SU-DHL-6 (cell line): ENCODE measurements around the gene ZSCAN30.
"Not testable (repeated sequence)": the region's sequence is repeated elsewhere in the genome, so short reads cannot be mapped to it uniquely, and the experiment has no call there.

Source experiments
- H2AFZ ChIP-seq: fragments of 200-600 bp; sonication (generic); 2 replicates; pipeline ENCODE4 v1.6.1; 2014; ENCODE audit warnings: low read depth, mild to moderate bottlenecking, moderate library complexity, mixed read lengths, antibody characterized with exemption, low read length; ENCODE audit not compliant: severe bottlenecking
- H3F3A ChIP-seq: fragments of 200-600 bp; shearing (Covaris generic); 2 replicates; pipeline ENCODE4 v1.6.0; 2016; ENCODE audit warnings: antibody characterized with exemption, mild to moderate bottlenecking; ENCODE audit not compliant: insufficient read depth
- H3K27ac ChIP-seq: fragments of 200-600 bp; sonication (generic); 2 replicates; pipeline ENCODE4 v1.5.1; 2016; ENCODE audit warnings: low read depth, mild to moderate bottlenecking, low read length, moderate library complexity, mixed read lengths
- H3K27me3 ChIP-seq: fragments of 200-600 bp; sonication (generic), shearing (Covaris generic); 2 replicates; pipeline ENCODE4 v1.6.0; 2014; ENCODE audit warnings: mild to moderate bottlenecking, low read length
- H3K36me3 ChIP-seq: fragments of 200-600 bp; sonication (generic); 2 replicates; pipeline ENCODE4 v1.6.1; 2014; ENCODE audit warnings: mild to moderate bottlenecking, low read length, mixed read lengths
- H3K4me2 ChIP-seq: fragments of 300-600, 200-600 bp; shearing (Covaris generic), sonication (generic); 2 replicates; pipeline ENCODE4 v1.6.0; 2014; ENCODE audit warnings: low read length, low read depth, mild to moderate bottlenecking; ENCODE audit not compliant: poor library complexity, severe bottlenecking
- H3K4me3 ChIP-seq: fragments of 200-600 bp; sonication (generic); 2 replicates; pipeline ENCODE4 v1.5.1; 2014; ENCODE audit warnings: antibody characterized with exemption, low read length, mild to moderate bottlenecking, mixed read lengths; ENCODE audit not compliant: insufficient read depth, poor library complexity, severe bottlenecking
- H3K79me2 ChIP-seq: fragments of 200-600 bp; sonication (generic); 2 replicates; pipeline ENCODE4 v1.6.1; 2014; ENCODE audit warnings: mild to moderate bottlenecking, low read length, moderate library complexity; ENCODE audit not compliant: insufficient read depth
- H3K9ac ChIP-seq: fragments of 200-600 bp; sonication (generic); 2 replicates; pipeline ENCODE4 v1.7.0; 2014; ENCODE audit warnings: mild to moderate bottlenecking, low read length
- H3K9me2 ChIP-seq: fragments of 200-600 bp; sonication (generic); replicated peaks from 2 replicates; pipeline ENCODE4 v1.6.1; 2014; ENCODE audit warnings: low read length; ENCODE audit not compliant: insufficient read depth
- H3K9me3 ChIP-seq: fragments of 200-600 bp; sonication (generic); 2 replicates; pipeline ENCODE4 v1.6.1; 2014; ENCODE audit warnings: low read length, mixed read lengths; ENCODE audit not compliant: insufficient read depth
- H4K20me1 ChIP-seq: fragments of 200-600 bp; sonication (generic); 2 replicates; pipeline ENCODE4 v1.6.1; 2014; ENCODE audit warnings: low read depth, mild to moderate bottlenecking, antibody characterized with exemption, low read length, moderate library complexity, mixed read lengths
- EZH2phosphoT487 ChIP-seq: fragments of 200-600 bp; sonication (generic), shearing (Covaris generic); conservative IDR thresholded peaks from 2 replicates; pipeline ENCODE4 v1.6.1; 2018; ENCODE audit warnings: mild to moderate bottlenecking, antibody characterized with exemption, low read length, moderate library complexity, mixed read lengths
- TF ChIP-seq, protein P1 (sequence below): fragments of 200-600 bp; sonication (generic); IDR thresholded peaks from one replicate; pipeline ENCODE4 v1.5.1; 2017; ENCODE audit warnings: antibody characterized with exemption, mild to moderate bottlenecking, low read length, moderate library complexity; ENCODE audit not compliant: insufficient read depth, poor library complexity, severe bottlenecking

ZSCAN30 gene

GRCh38 chr18:35223797-35224196 is 66.2 kb downstream of the ZSCAN30 start:
- no peaks in the 10 kb centered on the region for H3K36me3 ChIP-seq
- no peaks in the 10 kb centered on the region for H3K79me2 ChIP-seq
- H3K9ac ChIP-seq, result no peak overlapping the region
- H3K27ac ChIP-seq, result no peak overlapping the region
- H3K27me3 ChIP-seq, result no peaks in the 10 kb centered on the region
- TF ChIP-seq EZH2phosphoT487, result no peak
- TF ChIP-seq, protein P1, sequence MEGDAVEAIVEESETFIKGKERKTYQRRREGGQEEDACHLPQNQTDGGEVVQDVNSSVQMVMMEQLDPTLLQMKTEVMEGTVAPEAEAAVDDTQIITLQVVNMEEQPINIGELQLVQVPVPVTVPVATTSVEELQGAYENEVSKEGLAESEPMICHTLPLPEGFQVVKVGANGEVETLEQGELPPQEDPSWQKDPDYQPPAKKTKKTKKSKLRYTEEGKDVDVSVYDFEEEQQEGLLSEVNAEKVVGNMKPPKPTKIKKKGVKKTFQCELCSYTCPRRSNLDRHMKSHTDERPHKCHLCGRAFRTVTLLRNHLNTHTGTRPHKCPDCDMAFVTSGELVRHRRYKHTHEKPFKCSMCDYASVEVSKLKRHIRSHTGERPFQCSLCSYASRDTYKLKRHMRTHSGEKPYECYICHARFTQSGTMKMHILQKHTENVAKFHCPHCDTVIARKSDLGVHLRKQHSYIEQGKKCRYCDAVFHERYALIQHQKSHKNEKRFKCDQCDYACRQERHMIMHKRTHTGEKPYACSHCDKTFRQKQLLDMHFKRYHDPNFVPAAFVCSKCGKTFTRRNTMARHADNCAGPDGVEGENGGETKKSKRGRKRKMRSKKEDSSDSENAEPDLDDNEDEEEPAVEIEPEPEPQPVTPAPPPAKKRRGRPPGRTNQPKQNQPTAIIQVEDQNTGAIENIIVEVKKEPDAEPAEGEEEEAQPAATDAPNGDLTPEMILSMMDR, result no peak
- H3K4me2 ChIP-seq, result no peak overlapping the region
- H4K20me1 ChIP-seq, result no peaks in the 10 kb centered on the region
- H3K9me2 ChIP-seq, result no peaks in the 10 kb centered on the region
- no peak overlapping the region for H2AFZ ChIP-seq
- no peaks in the 10 kb centered on the region for H3K9me3 ChIP-seq
- no peak overlapping the region for H3K4me3 ChIP-seq
- no peaks in the 10 kb centered on the region for H3F3A ChIP-seq

- no peaks in the 10 kb centered on the region for H3K9me2 ChIP-seq
- H3K9me3 ChIP-seq, result no peaks in the 10 kb centered on the region
- no peaks in the 10 kb centered on the region for H3K36me3 ChIP-seq
- no peak overlapping the region for H3K27ac ChIP-seq
- no peaks in the 10 kb centered on the region for H4K20me1 ChIP-seq
- H3K4me2 ChIP-seq, result no peak overlapping the region
- no peaks in the 10 kb centered on the region for H3F3A ChIP-seq
- no peak overlapping the region for H3K4me3 ChIP-seq
- no peak for TF ChIP-seq EZH2phosphoT487
- TF ChIP-seq, protein P1, result no peak
- H3K79me2 ChIP-seq, result no peaks in the 10 kb centered on the region
- no peaks in the 10 kb centered on the region for H3K27me3 ChIP-seq
- H2AFZ ChIP-seq, result no peak overlapping the region
- no peak overlapping the region for H3K9ac ChIP-seq
Observed at GRCh38 chr18:35220424-35220823, 69.6 kb downstream of the ZSCAN30 start.

GRCh38 chr18:35219331-35219730 is 70.7 kb downstream of the ZSCAN30 start:
- H3K4me3 ChIP-seq, H4K20me1 ChIP-seq, H3F3A ChIP-seq, H3K9ac ChIP-seq, H3K36me3 ChIP-seq, H3K27ac ChIP-seq, H3K79me2 ChIP-seq, H3K27me3 ChIP-seq, H3K9me2 ChIP-seq, H3K4me2 ChIP-seq, H2AFZ ChIP-seq, H3K9me3 ChIP-seq: not testable (repeated sequence)

DNA sequence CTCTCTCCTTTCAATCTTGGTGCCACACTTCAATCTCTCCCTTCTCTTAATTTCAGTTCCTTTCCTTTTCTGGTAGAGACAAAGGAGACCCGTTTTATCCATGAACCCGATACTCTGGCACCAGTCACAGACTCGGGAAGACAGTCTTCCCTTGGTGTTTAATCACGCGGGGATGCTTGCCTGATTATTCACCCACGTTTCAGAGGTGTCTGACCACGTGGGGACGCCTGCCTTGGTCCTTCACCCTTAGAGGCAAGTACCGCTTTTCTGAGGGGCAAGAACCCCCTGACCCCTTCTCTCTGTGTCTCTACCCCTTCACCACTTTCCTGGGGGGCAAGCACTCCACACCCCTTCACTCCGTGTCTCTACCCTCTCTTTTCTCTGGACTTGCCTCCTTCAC is 73.4 kb downstream of the ZSCAN30 start:
- H3K27ac ChIP-seq, H2AFZ ChIP-seq, H3K36me3 ChIP-seq, H3K27me3 ChIP-seq, H3K4me3 ChIP-seq, H3K9me2 ChIP-seq, H3K4me2 ChIP-seq, H3K9ac ChIP-seq, H3F3A ChIP-seq, H3K79me2 ChIP-seq, H3K9me3 ChIP-seq, H4K20me1 ChIP-seq: not testable (repeated sequence)
